ENCODE results near the gene LRRC2.

- TF ChIP-seq CTCF (IDR thresholded peaks at IDR 0.05) (no peak), POLR2A (IDR thresholded peaks at IDR 0.05) (no peak)
Measured at GRCh38 chr3:46615050-46615775, 49.1 kb upstream of the LRRC2 start.
